Fibroblast of skin of back (primary cell): ENCODE data around the gene HMX1.

ENCODE experiments used
- DNase-seq: peaks from one replicate; pipeline ENCODE4 v3.0.0-alpha.2; 2013

HMX1 gene

GRCh38 chr4:8838961-8839431, 32.6 kb downstream of the HMX1 start:
- DNase-seq: no peak

- no peak for DNase-seq
These were observed 33.2 kb downstream of the HMX1 start for GRCh38 chr4:8838296-8838960.

GRCh38 chr4:8837181-8837841, 34.3 kb downstream of the HMX1 start:
- DNase-seq: no peak

- DNase-seq: no peak
These were observed 34.9 kb downstream of the HMX1 start for GRCh38 chr4:8836664-8837171.

- no peak for DNase-seq
These were observed 35.9 kb downstream of the HMX1 start for GRCh38 chr4:8835521-8836365.

- DNase-seq: no peak
These were observed 36.9 kb downstream of the HMX1 start for GRCh38 chr4:8834681-8835220.

GRCh38 chr4:8832113-8832915, 39.3 kb downstream of the HMX1 start:
- no peak for DNase-seq

- DNase-seq: no peak
These were observed 40.2 kb downstream of the HMX1 start for GRCh38 chr4:8831221-8832112.

- DNase-seq: no peak
These were observed 40.9 kb downstream of the HMX1 start for GRCh38 chr4:8830611-8831200.

- DNase-seq: no peak
These were observed 41.6 kb downstream of the HMX1 start for GRCh38 chr4:8830056-8830455.

- DNase-seq: no peak
These were observed 42.1 kb downstream of the HMX1 start for GRCh38 chr4:8829584-8829983.

GRCh38 chr4:8828869-8829268, 42.8 kb downstream of the HMX1 start:
- DNase-seq: no peak

GRCh38 chr4:8821151-8821950, 50.3 kb downstream of the HMX1 start:
- DNase-seq: no peak

- DNase-seq: no peak
These were observed 51.2 kb downstream of the HMX1 start for GRCh38 chr4:8820178-8821102.

GRCh38 chr4:8819473-8820177, 52.0 kb downstream of the HMX1 start:
- DNase-seq: no peak

- no peak for DNase-seq
These were observed 52.6 kb downstream of the HMX1 start for GRCh38 chr4:8819019-8819418.

GRCh38 chr4:8818063-8818881, 53.4 kb downstream of the HMX1 start:
- no peak for DNase-seq
